ENCODE data around the gene HAUS2.

GRCh38 chr15:42503825-42504224 is 44.8 kb upstream of the HAUS2 start:
- TF ChIP-seq POLR2A (IDR thresholded peaks at IDR 0.05; ENCODE audit: low read depth, low read length) (no peak), POLR2AphosphoS5 (IDR thresholded peaks at IDR 0.05; ENCODE audit: low read length) (no peak), HDAC2 (IDR thresholded peaks at IDR 0.05) (no peak), YY1 (IDR thresholded peaks at IDR 0.05; ENCODE audit: low read depth, low read length) (no peak), STAT3 (IDR thresholded peaks at IDR 0.05; ENCODE audit: low read depth, low read length) (no peak), CTCF (IDR thresholded peaks at IDR 0.05 in 2 of 3, conservative IDR thresholded peaks at IDR 0.05 in 1 of 3; ENCODE audit: control insufficient read depth in 2 of 3, extremely low read depth in 1 of 3, insufficient read depth in 1 of 3, low read depth in 3 of 3, low read length in 3 of 3) (no peak)
